ENCODE results near the gene CWF19L1. TPM values are rescaled to one million over a fixed set of nuclear protein-coding genes. Genes with fewer than 3 reads are reported as not detected.

The CWF19L1 gene
- total RNA-seq, 2 experiments from 2014 or later, result 60.1 to 66.7 TPM

- DNase-seq (no peak), ATAC-seq (ENCODE audit: poor library complexity) (no peak)
- no peaks in the 10 kb centered on the region for H3K9me3 ChIP-seq (ENCODE audit: control insufficient read depth in 1 of 2, insufficient read depth in 1 of 2, low read length in 2 of 2)
- no peaks in the 10 kb centered on the region for H3K27me3 Mint-ChIP-seq
- intact Hi-C loops (cut with DNase I, micrococcal nuclease), result no loop called here
- H3K4me3 Mint-ChIP-seq, result no peak overlapping the region
- H3K36me3 ChIP-seq (ENCODE audit: insufficient read depth, low read length), result peaks cover 75% of the 10 kb centered on the region
- H3K4me1 ChIP-seq (ENCODE audit: insufficient read depth, low read length), result no peaks in the 10 kb centered on the region
- no peak overlapping the region for H3K27ac ChIP-seq (ENCODE audit: low read depth in 1 of 2, low read length in 2 of 2)
- H3K36me3 Mint-ChIP-seq (ENCODE audit: low read depth), result peaks cover 92% of the 10 kb centered on the region
- no peaks in the 10 kb centered on the region for H3K27me3 ChIP-seq (ENCODE audit: control insufficient read depth in 1 of 2, insufficient read depth in 2 of 2, low read length in 2 of 2)
- H3K9me3 Mint-ChIP-seq, result no peaks in the 10 kb centered on the region
- H3K4me3 ChIP-seq (ENCODE audit: low read length), result no peak overlapping the region
- TF ChIP-seq CTCF (IDR thresholded peaks at IDR 0.05), result no peak
- H3K27ac Mint-ChIP-seq, result no peak overlapping the region
- CTCF ChIA-PET, result no interaction called here
- H3K4me1 Mint-ChIP-seq (ENCODE audit: low read depth), result peaks cover 10% of the 10 kb centered on the region
- POLR2A ChIA-PET, result no interaction called here
Observed at GRCh38 chr10:100253041-100253440, 14.4 kb downstream of the CWF19L1 start.

GRCh38 chr10:100248820-100249219 is 18.6 kb downstream of the CWF19L1 start:
- ChIA-PET POLR2A (no interaction called here), CTCF (no interaction called here)
- no peak for DNase-seq
- H3K4me1 Mint-ChIP-seq (ENCODE audit: low read depth), result no peaks in the 10 kb centered on the region
- no peaks in the 10 kb centered on the region for H3K27me3 Mint-ChIP-seq
- no peak overlapping the region for H3K4me3 Mint-ChIP-seq
- TF ChIP-seq CTCF (IDR thresholded peaks at IDR 0.05), result no peak
- H3K36me3 Mint-ChIP-seq (ENCODE audit: low read depth), result peaks cover 88% of the 10 kb centered on the region
- Histone ChIP-seq H3K27ac (ENCODE audit: low read depth in 1 of 2, low read length in 2 of 2) (no peak overlapping the region), H3K9me3 (ENCODE audit: control insufficient read depth in 1 of 2, insufficient read depth in 1 of 2, low read length in 2 of 2) (no peaks in the 10 kb centered on the region), H3K4me3 (ENCODE audit: low read length) (no peak overlapping the region), H3K4me1 (ENCODE audit: insufficient read depth, low read length) (no peaks in the 10 kb centered on the region), H3K27me3 (ENCODE audit: control insufficient read depth in 1 of 2, insufficient read depth in 2 of 2, low read length in 2 of 2) (no peaks in the 10 kb centered on the region), H3K36me3 (ENCODE audit: insufficient read depth, low read length) (peaks cover 82% of the 10 kb centered on the region)
- intact Hi-C loops (cut with DNase I, micrococcal nuclease), result no loop called here
- no peak overlapping the region for H3K27ac Mint-ChIP-seq
- no peaks in the 10 kb centered on the region for H3K9me3 Mint-ChIP-seq
- ATAC-seq (ENCODE audit: poor library complexity), result no peak

- no peak for DNase-seq
- Mint-ChIP-seq H3K36me3 (ENCODE audit: low read depth) (peaks cover 91% of the 10 kb centered on the region), H3K27me3 (no peaks in the 10 kb centered on the region), H3K27ac (no peak overlapping the region), H3K4me1 (ENCODE audit: low read depth) (peaks cover 2% of the 10 kb centered on the region), H3K4me3 (no peak overlapping the region), H3K9me3 (no peaks in the 10 kb centered on the region)
- intact Hi-C loops (cut with DNase I, micrococcal nuclease), result no loop called here
- no peaks in the 10 kb centered on the region for H3K9me3 ChIP-seq (ENCODE audit: control insufficient read depth in 1 of 2, insufficient read depth in 1 of 2, low read length in 2 of 2)
- H3K36me3 ChIP-seq (ENCODE audit: insufficient read depth, low read length), result peaks cover 82% of the 10 kb centered on the region
- no peak overlapping the region for H3K4me3 ChIP-seq (ENCODE audit: low read length)
- no peak for TF ChIP-seq CTCF (IDR thresholded peaks at IDR 0.05)
- ChIA-PET POLR2A (no interaction called here), CTCF (no interaction called here)
- H3K27ac ChIP-seq (ENCODE audit: low read depth in 1 of 2, low read length in 2 of 2), result no peak overlapping the region
- ATAC-seq (ENCODE audit: poor library complexity), result no peak
- no peaks in the 10 kb centered on the region for H3K4me1 ChIP-seq (ENCODE audit: insufficient read depth, low read length)
- H3K27me3 ChIP-seq (ENCODE audit: control insufficient read depth in 1 of 2, insufficient read depth in 2 of 2, low read length in 2 of 2), result no peaks in the 10 kb centered on the region
Observed at GRCh38 chr10:100245484-100246220, 21.8 kb downstream of the CWF19L1 start.
